BLaER1 treated with 17β-estradiol and CSF1 and Interleukin-3, amounts not matched to agents 10 nM and 100 nM (cell line): Measurements from ENCODE around the gene PRRT4.

Source experiments
- H3K27ac ChIP-seq, 11 experiments: shearing (Covaris generic); formaldehyde crosslinking; 2 replicates each; pipeline ENCODE4 v1.8.1; 2022
- H3K27me3 ChIP-seq, 11 experiments: shearing (Covaris generic); formaldehyde crosslinking; 2 replicates each; pipeline ENCODE4 v1.8.1; 2022
- H3K36me3 ChIP-seq, 11 experiments: shearing (Covaris generic); formaldehyde crosslinking; 2 replicates each; pipeline ENCODE4 v1.8.1; 2022
- H3K4me1 ChIP-seq, 10 experiments: shearing (Covaris generic); formaldehyde crosslinking; 2 replicates each; pipeline ENCODE4 v1.8.1; 2022
- H3K4me2 ChIP-seq, 11 experiments: shearing (Covaris generic); formaldehyde crosslinking; 2 replicates each; pipeline ENCODE4 v1.8.1; 2022
- H3K4me3 ChIP-seq, 10 experiments: shearing (Covaris generic); formaldehyde crosslinking; 2 replicates each; pipeline ENCODE4 v1.8.1; 2022
- H3K9ac ChIP-seq, 11 experiments: shearing (Covaris generic); formaldehyde crosslinking; 2 replicates each; pipeline ENCODE4 v1.8.1; 2022
- H3K9me3 ChIP-seq, 11 experiments: shearing (Covaris generic); formaldehyde crosslinking; replicated peaks in 1 of 11; 2 replicates each; pipeline ENCODE4 v1.8.1; 2022
- H4K20me1 ChIP-seq, 11 experiments: shearing (Covaris generic); formaldehyde crosslinking; 2 replicates each; pipeline ENCODE4 v1.8.1; 2022
- Cebpa-rat ChIP-seq, 11 experiments: shearing (Covaris generic); IDR thresholded peaks; 2 replicates each; pipeline ENCODE4 v1.8.1; 2022

PRRT4 gene

DNA sequence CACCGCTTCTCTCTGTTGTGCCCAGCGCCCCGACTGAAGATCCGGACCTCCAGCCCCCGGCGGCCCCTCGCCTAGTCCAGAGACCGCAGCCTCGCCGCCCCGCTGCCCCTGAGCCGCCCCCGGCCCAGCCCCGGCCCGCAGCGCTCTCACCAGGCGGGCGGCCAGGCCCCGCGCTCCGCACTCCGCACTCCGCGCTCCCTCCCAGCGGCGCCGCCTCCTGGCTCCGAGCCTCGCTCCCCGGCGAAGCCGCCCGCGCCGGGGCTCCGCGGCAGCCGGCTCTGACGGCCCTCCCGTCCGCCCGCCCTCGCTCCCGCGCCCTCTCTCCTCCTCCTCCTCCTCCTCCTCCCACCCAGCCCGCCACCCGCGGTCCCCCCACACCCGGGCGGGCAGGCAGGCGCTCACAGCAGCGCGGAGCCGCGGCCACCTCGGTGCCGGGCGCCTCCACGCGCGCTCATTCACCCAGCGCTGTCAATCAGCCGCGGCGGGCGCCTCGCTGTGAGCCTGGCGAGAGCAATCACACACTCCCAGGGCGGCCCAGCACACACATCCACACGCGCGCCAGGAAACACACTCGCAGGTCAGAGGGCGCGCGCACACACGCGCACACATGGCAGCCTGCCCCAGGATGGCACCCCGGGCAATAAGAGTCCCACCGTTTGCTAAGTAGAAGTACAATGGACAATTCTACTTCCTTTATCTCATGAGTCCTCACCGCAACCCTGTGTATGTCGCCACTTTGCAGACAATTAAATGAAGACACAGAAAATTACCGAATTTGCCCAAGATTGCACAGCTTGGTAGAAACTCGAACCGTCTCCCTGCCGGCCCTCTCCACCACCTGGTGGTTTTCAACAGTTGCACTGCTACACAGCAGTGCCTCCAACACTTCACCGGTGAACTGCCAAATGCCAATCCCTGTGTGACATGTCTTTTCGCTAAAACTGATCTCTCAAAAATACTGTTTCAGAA lies at the start of gene PRRT4:
Gene PRRT4 (minus strand): TSS at position 280 of the 969 bp plus-strand sequence.
- H3K4me3 ChIP-seq = peak within 1 kb of the TSS; percentile 57 to 77 (median 67)
- H3K4me1 ChIP-seq = peaks cover 15 to 55% (median 46%) of the 10 kb centered on the region in 10 experiments
- H3K4me2 ChIP-seq = peak within 1 kb of the TSS; percentile 94 to 100 (median 96)
- H3K9me3 ChIP-seq = no peaks in the 10 kb centered on the region
- peak within 1 kb of the TSS in 9 of 11 experiments; percentile 30 to 77 (median 66); a peak in 17 of 22 replicates for H3K27ac ChIP-seq
- H3K27me3 ChIP-seq = peaks cover 34 to 55% (median 44%) of the 10 kb centered on the region in 11 experiments
- H3K36me3 ChIP-seq = no peaks in the 10 kb centered on the region
- no peak for TF ChIP-seq Cebpa-rat (IDR thresholded peaks at IDR 0.05)
- H4K20me1 ChIP-seq = no peaks in the 10 kb centered on the region
- H3K9ac ChIP-seq = peak within 1 kb of the TSS; percentile 61 to 81 (median 77)

DNA sequence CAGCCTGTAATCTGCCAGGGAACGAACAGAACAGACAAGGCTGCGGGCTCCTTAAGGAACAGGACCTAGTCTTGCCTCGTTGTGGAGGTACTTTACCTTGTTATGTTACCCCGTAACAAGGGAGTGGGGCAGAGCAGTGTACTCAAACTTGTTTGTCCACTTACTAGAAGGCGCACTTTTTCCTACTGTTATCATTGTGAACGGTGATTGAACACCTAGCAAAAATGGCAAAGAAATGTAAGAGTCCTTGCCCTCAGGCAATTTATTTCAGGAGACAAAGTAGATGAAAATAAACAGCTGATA lies 48.9 kb upstream of the PRRT4 start:
- peaks cover 0 to 15% (median 0%) of the 10 kb centered on the region in 11 experiments; a peak in 4 of 22 replicates for H4K20me1 ChIP-seq
- H3K27ac ChIP-seq = peak overlapping the region in 9 of 11 experiments; percentile 32 to 87 (median 78); a peak in 17 of 22 replicates
- no peaks in the 10 kb centered on the region for H3K27me3 ChIP-seq
- no peak for TF ChIP-seq Cebpa-rat (IDR thresholded peaks at IDR 0.05)
- H3K4me1 ChIP-seq = peaks cover 32 to 45% (median 41%) of the 10 kb centered on the region in 10 experiments
- no peaks in the 10 kb centered on the region for H3K36me3 ChIP-seq
- H3K4me3 ChIP-seq = peak overlapping the region; percentile 59 to 93 (median 72)
- H3K9me3 ChIP-seq = peaks cover 0 to 5% (median 0%) of the 10 kb centered on the region in 11 experiments; a peak in 2 of 22 replicates
- H3K9ac ChIP-seq = peak overlapping the region; percentile 69 to 85 (median 79)
- peak overlapping the region; percentile 84 to 100 (median 99) for H3K4me2 ChIP-seq

DNA sequence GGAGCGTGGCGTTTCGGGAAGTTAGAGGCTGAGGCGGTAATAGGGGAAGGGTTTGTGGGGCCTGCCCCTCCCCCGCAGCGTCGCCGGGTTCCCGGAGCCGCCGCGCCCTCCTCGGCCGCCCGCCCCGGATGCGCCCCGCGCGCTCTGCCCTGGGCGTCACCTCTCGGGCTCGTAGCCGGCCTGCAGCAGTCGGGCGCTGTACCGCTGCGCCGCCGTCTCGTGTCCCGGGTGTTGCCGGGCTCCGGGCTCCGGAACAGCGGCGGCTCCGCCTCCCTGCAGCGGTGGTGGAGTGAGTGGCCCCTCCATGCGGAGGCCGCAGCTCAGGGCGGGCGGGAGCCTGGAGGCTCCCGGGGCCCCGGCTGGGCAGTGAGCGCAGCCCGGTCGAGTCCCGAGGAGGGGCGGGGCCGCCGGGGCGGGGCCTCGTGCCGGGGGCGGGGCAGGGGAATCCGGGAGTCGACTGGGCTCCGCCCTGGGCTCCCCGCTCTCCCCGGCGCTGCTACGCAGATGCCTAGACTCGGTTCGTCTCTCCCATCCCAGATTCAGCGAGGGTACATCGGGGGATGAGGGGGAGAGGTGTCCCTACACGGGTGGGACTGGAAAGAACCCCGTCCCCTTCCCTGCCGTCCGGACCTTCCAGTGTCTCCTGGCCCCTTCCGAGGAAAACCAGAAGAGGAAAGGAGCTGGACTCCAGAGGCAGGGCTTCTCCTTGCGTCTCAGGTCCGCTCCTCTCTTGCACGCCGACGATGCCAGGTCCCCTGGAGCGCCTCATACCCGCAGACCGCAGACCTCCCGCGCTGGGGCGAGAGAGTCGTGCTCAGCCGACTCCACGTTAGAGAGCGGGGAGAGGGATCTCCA lies 48.3 kb upstream of the PRRT4 start, which contains the start of gene IMPDH1:
Gene IMPDH1 (minus strand): TSS at position 387 of the 855 bp plus-strand sequence. CDS start 81 bp downstream, at position 306.
- Histone ChIP-seq H3K9ac (peak within 1 kb of the TSS; percentile 70 to 85 (median 79)), H3K36me3 (no peaks in the 10 kb centered on the region), H3K4me3 (peak within 1 kb of the TSS; percentile 59 to 93 (median 72)), H3K4me1 (peaks cover 34 to 47% (median 43%) of the 10 kb centered on the region in 10 experiments), H3K27ac (peak within 1 kb of the TSS; percentile 48 to 87 (median 77)), H4K20me1 (peaks cover 2 to 21% (median 4%) of the 10 kb centered on the region in 11 experiments; a peak in 18 of 22 replicates), H3K9me3 (peaks cover 0 to 5% (median 0%) of the 10 kb centered on the region in 11 experiments; a peak in 2 of 22 replicates), H3K4me2 (peak within 1 kb of the TSS; percentile 90 to 100 (median 99)), H3K27me3 (no peaks in the 10 kb centered on the region)
- TF ChIP-seq Cebpa-rat (IDR thresholded peaks at IDR 0.05) = no peak

DNA sequence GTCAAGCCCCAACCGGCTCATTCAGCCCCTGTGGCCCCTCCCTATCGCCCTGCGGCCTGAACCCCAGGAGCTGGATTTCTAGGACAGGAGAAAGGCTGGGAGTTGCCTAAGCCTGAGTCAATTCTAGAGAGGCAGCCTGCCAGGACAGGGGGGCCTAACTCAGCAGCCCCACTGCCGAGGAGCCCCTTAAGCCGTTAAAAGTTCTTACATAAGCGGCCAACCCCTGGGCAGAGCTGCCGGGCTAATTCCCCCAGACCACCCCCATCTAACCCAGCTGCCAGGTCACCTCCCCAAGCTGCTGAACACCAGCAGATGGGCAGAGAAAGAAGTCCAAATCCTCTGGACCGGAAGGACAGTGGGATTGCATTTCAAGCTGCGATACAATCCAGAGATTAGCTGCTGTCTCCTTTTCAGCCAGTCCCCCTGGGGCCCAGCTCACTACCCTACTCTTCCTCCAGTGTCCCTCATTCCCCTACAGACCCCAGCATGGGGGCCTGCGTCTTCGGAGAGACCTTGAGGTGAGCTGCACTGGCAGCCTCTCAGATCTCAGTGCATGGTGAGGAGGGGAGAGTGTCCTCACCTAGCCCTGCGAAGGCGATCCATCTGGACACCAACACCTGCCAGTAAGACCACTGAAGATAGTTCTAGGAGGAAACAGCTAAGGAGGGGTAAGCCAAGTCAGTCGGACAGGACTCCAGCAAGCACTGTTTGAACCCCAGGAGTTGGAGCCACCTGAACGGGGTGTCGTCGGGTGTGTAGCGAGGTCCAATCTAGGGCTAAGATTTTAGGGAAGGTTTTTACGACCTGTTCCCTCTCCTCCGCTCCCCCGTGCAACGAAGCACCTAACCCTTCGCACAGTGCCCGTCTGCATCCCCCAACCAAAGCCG lies 47.5 kb upstream of the PRRT4 start:
- Histone ChIP-seq H3K36me3 (peaks cover 0 to 5% (median 0%) of the 10 kb centered on the region in 11 experiments; a peak in 2 of 22 replicates), H3K4me1 (peaks cover 43 to 56% (median 51%) of the 10 kb centered on the region in 10 experiments), H3K4me2 (peak overlapping the region; percentile 90 to 100 (median 99)), H4K20me1 (peaks cover 10 to 30% (median 13%) of the 10 kb centered on the region in 11 experiments), H3K9me3 (peaks cover 0 to 5% (median 0%) of the 10 kb centered on the region in 11 experiments; a peak in 2 of 22 replicates), H3K27me3 (no peaks in the 10 kb centered on the region), H3K27ac (peak overlapping the region; percentile 48 to 87 (median 77)), H3K4me3 (peak overlapping the region; percentile 59 to 93 (median 72)), H3K9ac (peak overlapping the region; percentile 70 to 85 (median 79))
- TF ChIP-seq Cebpa-rat (IDR thresholded peaks at IDR 0.05) = no peak

DNA sequence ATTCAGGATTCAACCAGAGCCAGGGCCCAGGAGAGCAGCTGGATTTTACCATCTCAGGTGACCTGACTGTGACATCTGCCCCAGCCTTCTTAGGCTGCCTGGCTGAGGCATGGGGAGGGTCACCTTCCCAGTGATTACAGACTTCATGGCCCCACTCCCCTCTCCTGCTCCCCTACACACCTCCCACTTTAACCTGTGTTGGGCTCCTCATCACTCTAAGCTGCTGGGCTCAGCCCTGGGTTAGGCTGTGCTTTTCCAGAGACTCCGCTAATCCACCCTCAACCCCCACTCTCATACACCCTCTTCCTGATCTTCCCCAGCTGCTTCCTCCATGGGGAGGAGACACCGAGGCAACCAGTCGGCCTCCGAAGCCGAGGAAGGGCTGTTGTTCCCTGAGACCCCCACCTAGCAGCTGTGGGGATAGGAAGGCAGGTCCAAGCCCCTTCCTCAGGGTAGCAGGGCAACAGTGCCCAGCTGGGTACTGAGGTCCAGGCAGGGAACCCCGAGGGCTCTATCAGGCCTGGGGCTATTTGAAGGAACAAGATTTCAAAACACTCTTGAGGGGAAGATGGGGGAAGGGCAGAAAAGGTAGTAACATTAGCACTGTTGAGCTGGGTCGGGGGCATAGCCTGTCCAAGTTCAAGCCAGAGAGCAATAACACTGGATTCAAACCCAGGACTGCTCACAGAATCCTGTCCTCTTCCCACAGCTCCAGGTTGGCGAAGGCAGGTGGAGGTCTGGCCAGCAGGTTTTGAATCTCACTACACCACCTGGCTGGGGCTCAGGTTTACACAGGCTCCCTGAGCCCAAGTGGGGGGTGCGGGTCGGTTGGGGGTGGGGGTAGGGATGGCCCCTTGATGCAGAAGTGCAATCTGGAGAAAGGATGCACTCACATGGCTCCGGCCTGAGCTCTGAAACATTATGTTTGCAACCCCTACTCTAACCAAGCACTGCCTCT lies 46.5 kb upstream of the PRRT4 start:
- Histone ChIP-seq H3K4me2 (peak overlapping the region; percentile 90 to 100 (median 99)), H4K20me1 (peaks cover 18 to 39% (median 22%) of the 10 kb centered on the region in 11 experiments), H3K4me1 (peaks cover 52 to 65% (median 61%) of the 10 kb centered on the region in 10 experiments), H3K36me3 (peaks cover 2 to 14% (median 8%) of the 10 kb centered on the region in 11 experiments; a peak in 20 of 22 replicates), H3K27ac (peak overlapping the region; percentile 61 to 87 (median 77)), H3K9me3 (0 out of 22 replicates have a peak, but pooled peaks cover 0 to 1% (median 0%) of the 10 kb centered on the region in 11 experiments), H3K27me3 (no peaks in the 10 kb centered on the region), H3K9ac (peak overlapping the region; percentile 70 to 85 (median 79)), H3K4me3 (peak overlapping the region; percentile 59 to 93 (median 72))
- no peak for TF ChIP-seq Cebpa-rat (IDR thresholded peaks at IDR 0.05)

DNA sequence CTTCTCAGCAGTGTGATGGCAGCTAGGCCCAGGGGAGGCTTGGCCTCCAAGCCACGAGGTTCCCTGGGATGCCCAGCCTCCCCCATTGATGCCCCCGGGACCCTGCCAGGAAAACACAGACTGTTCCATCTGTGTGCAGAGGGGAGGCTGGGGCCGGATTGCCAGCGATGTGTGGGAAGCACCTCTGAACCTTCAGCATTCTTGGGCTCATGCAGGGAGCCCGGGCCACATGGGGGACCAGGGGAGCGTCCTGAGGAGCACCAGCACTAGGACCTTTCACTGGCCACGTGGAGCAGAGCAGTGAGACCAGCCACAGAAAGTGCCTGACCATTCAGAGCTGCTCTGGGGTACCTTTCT lies 45.7 kb upstream of the PRRT4 start:
- no peak for TF ChIP-seq Cebpa-rat (IDR thresholded peaks at IDR 0.05)
- peak overlapping the region; percentile 70 to 85 (median 79); a peak in 21 of 22 replicates for H3K9ac ChIP-seq
- H4K20me1 ChIP-seq = peaks cover 26 to 47% (median 30%) of the 10 kb centered on the region in 11 experiments
- no peaks in the 10 kb centered on the region for H3K27me3 ChIP-seq
- H3K4me3 ChIP-seq = peak overlapping the region; percentile 59 to 93 (median 72)
- peak overlapping the region; percentile 90 to 100 (median 99) for H3K4me2 ChIP-seq
- no peaks in the 10 kb centered on the region for H3K9me3 ChIP-seq
- H3K36me3 ChIP-seq = peaks cover 10 to 22% (median 15%) of the 10 kb centered on the region in 11 experiments; a peak in 20 of 22 replicates
- peak overlapping the region; percentile 61 to 87 (median 77) for H3K27ac ChIP-seq
- peaks cover 53 to 71% (median 66%) of the 10 kb centered on the region in 10 experiments for H3K4me1 ChIP-seq
